HG02642 (cell line): ENCODE results near the gene PAX3.

Experiments
- ATAC-seq: cut with Tn5 transposase; IDR thresholded peaks from one replicate; pipeline ENCODE4 v1.9.1; 2021; ENCODE audit warnings: mild to moderate bottlenecking; ENCODE audit not compliant: unreplicated experiment, poor library complexity

PAX3 gene

GRCh38 chr2:222298311-222299150, at the start of gene PAX3:
PAX3 (minus strand) TSS chr2:222298998; CDS start chr2:222298615, 383 bp downstream.
- ATAC-seq = no peak

- no peak for ATAC-seq
Measured at GRCh38 chr2:222341331-222341730, 42.5 kb upstream of the PAX3 start.

- no peak for ATAC-seq
Measured at GRCh38 chr2:222338374-222338773, 39.6 kb upstream of the PAX3 start.

GRCh38 chr2:222336931-222337330, 38.1 kb upstream of the PAX3 start:
- ATAC-seq = no peak

- ATAC-seq = no peak
Measured at GRCh38 chr2:222336442-222336841, 37.6 kb upstream of the PAX3 start.

GRCh38 chr2:222334914-222335313, 36.1 kb upstream of the PAX3 start:
- ATAC-seq = no peak

GRCh38 chr2:222333397-222333796, 34.6 kb upstream of the PAX3 start:
- ATAC-seq = no peak

- no peak for ATAC-seq
Measured at GRCh38 chr2:222332116-222332515, 33.3 kb upstream of the PAX3 start.

- no peak for ATAC-seq
Measured at GRCh38 chr2:222330910-222331309, 32.1 kb upstream of the PAX3 start.

- ATAC-seq = no peak
Measured at GRCh38 chr2:222322236-222322635, 23.4 kb upstream of the PAX3 start.

GRCh38 chr2:222320436-222321395, 21.9 kb upstream of the PAX3 start:
- no peak for ATAC-seq

- ATAC-seq = peak; percentile 59
Measured at GRCh38 chr2:222319586-222320435, 21.0 kb upstream of the PAX3 start.

- peak; percentile 42 for ATAC-seq
Measured at GRCh38 chr2:222318712-222319585, 20.2 kb upstream of the PAX3 start.

- peak; percentile 57 for ATAC-seq
Measured at GRCh38 chr2:222318026-222318711, 19.4 kb upstream of the PAX3 start.

- ATAC-seq = no peak
Measured at GRCh38 chr2:222315443-222316121, 16.8 kb upstream of the PAX3 start.

GRCh38 chr2:222313816-222314215, 15.0 kb upstream of the PAX3 start:
- ATAC-seq = no peak

GRCh38 chr2:222311978-222312738, 13.4 kb upstream of the PAX3 start:
- no peak for ATAC-seq
